ENCODE measurements around the gene RNF217.
"Not testable (repeated sequence)": the region's sequence is repeated elsewhere in the genome, so short reads cannot be mapped to it uniquely, and the experiment has no call there.

Gene RNF217

DNA sequence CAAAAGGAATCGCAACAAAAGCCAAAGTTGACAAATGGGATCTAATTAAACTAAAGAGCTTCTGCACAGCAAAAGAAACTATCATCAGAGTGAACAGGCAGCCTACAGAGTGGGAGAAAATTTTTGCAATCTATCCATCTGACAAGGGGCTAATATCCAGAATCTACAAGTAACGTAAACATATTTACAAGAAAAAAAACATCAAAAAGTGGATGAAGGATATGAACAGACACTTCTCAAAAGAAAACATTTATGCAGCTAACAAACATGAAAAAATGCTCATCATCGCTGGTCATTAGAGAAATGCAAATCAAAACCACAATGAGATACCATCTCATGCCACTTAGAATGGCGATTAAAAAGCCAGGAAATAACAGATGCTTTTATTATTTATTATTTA lies 74.2 kb downstream of the RNF217 start:
- DNase-seq; H3K4me1 Mint-ChIP-seq; H3K9me3 Mint-ChIP-seq; H3K36me3 Mint-ChIP-seq (ENCODE audit: low read depth); H3K27ac Mint-ChIP-seq; H3K4me3 Mint-ChIP-seq; ATAC-seq; H3K27me3 Mint-ChIP-seq: not testable (repeated sequence)

DNA sequence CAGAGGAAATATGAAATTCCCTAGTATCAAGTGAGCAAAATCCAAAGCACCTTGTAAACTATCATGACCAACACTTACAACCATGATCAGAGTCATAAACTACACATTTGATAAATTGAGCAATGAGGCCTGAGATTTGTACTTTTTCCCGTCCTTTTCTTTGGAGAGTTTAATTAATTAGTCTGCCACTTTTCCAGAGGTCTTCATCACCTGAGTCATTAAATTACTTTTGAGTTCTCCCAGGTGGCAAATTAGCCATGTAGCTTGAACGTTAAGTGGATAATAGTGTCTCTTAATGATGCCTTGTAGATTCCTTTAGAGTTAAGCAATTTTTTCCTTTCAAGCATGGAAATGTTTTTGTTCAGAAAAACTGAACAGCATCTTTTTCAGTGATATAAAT lies 75.6 kb downstream of the RNF217 start:
- Mint-ChIP-seq H3K9me3 (peaks cover 6% of the 10 kb centered on the region), H3K4me1 (no peaks in the 10 kb centered on the region), H3K36me3 (ENCODE audit: low read depth) (no peaks in the 10 kb centered on the region), H3K27ac (no peak overlapping the region), H3K4me3 (no peak overlapping the region), H3K27me3 (no peaks in the 10 kb centered on the region)
- DNase-seq (no peak), ATAC-seq (no peak)

- H3K27ac Mint-ChIP-seq: no peak overlapping the region
- no peak overlapping the region for H3K4me3 Mint-ChIP-seq
- no peaks in the 10 kb centered on the region for H3K4me1 Mint-ChIP-seq
- peaks cover 6% of the 10 kb centered on the region for H3K9me3 Mint-ChIP-seq
- no peaks in the 10 kb centered on the region for H3K36me3 Mint-ChIP-seq (ENCODE audit: low read depth)
- DNase-seq (no peak), ATAC-seq (no peak)
- no peaks in the 10 kb centered on the region for H3K27me3 Mint-ChIP-seq
These were observed 76.7 kb downstream of the RNF217 start for GRCh38 chr6:125038925-125039324.

DNA sequence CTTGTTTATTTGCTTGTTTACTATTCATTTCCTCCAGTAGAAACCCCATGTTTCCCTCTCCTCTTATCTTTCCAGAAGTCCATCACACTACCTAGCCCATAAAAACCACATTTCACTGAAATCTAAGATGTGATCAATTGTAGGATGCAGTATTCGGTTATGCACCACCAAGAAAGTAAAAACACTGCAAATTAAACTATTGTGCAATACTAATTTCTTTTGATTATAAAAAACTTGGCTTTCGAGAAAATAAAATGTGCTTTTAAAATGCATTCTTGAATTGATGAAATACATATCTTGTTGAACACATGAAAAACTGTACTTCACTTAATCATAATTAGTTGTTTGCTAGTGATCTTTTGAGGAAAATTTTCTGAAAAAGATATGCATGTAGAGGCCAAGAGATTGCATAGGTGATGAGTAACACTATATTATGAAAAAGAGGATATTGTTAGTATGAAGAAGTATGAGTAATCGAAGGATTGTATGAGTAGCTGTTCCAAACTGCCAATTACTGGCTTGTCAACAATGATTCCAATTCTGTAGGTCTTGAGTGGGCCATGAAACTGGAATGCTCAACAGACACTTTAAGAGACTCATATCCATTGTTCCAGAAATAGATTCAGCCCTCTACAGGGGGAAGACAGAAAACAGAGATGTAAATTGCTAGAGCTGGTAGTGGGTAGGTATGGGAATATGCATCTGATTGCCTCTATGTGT lies 79.7 kb downstream of the RNF217 start:
- Mint-ChIP-seq H3K4me3 (no peak overlapping the region), H3K27ac (no peak overlapping the region), H3K4me1 (no peaks in the 10 kb centered on the region), H3K9me3 (peaks cover 6% of the 10 kb centered on the region), H3K36me3 (ENCODE audit: low read depth) (no peaks in the 10 kb centered on the region), H3K27me3 (no peaks in the 10 kb centered on the region)
- ATAC-seq: no peak
- DNase-seq: no peak

DNA sequence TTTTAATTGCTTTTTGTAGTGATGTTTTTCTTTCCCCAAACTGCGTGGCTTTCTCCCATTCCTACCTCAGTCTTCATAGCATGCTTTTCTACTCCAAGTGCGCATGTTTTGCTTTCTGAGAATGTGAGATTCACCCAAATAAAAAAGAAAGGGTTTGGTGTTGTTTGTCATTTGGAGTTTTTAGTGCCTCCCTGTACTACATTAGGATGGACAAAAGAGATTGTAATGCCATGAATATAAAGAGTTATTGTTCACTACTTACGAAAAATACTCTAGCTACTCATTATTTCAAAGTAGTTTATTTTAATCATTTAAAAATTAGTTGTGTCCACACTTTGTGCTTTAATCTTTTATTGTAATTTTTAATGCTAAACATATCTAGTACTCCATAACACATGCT lies 81.8 kb downstream of the RNF217 start:
- Mint-ChIP-seq H3K36me3 (ENCODE audit: low read depth) (no peaks in the 10 kb centered on the region), H3K27me3 (no peaks in the 10 kb centered on the region), H3K9me3 (no peaks in the 10 kb centered on the region), H3K27ac (no peak overlapping the region), H3K4me1 (no peaks in the 10 kb centered on the region), H3K4me3 (no peak overlapping the region)
- DNase-seq (no peak), ATAC-seq (no peak)

DNA sequence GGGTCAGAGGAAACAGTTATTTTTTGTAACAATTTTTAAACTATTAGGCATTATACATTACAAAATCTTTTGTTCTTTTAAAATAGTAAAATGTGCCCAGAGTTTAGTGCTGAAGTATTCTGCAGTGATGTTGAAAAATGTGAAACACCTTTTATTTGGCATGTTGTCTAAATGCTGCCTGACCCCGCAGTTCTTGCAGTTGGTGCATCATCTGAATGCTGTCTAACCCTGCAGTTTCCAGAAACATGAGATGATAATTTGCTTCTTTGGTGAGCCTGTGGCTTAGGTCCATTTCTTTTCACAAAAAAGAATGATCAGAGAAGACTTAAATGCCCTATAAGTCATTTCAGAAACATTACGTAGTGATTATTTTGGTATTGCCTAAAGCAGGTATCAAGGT lies 82.4 kb downstream of the RNF217 start:
- H3K9me3 Mint-ChIP-seq: no peaks in the 10 kb centered on the region

DNA sequence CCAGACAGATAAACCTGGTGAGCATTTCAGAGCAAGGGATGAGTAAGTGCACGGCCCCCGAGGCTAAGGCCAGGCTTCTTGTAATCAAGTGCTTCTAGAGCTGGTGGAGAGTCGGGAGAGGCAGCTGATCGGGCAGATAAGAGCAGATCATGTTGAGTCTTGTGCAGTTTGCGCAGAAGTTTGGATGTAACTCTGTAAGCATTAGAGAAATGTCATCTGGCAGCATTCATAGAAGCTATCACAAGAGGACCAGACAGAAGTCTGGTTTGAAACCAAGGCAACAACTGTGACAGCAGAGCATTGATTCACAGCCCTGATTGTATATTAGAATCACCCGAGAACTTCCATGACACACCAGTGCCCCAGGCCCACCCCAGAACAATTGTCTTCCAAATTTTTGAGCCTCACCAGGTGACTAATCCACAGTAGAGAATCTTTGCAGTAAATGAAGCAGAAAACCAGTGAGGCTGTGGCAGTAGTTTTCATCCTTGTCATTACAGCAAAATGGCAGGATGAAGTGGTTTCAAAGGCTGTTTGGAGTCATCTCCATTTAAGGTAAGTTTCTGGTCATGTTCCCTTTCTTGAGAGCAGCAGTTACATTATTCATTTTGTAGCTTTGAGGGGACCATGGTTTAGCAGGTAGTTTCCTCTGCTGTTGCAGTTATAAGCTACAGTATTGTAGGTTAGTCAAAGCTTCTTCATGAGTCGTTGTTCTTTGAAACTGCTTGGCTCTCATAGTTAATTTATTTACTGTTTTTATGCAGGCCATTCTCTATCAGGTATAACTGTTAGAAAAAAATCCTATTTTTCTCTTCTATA lies 84.1 kb downstream of the RNF217 start:
- ATAC-seq (no peak), DNase-seq (no peak)
- no peak overlapping the region for H3K4me3 Mint-ChIP-seq
- no peak overlapping the region for H3K27ac Mint-ChIP-seq
- no peaks in the 10 kb centered on the region for H3K9me3 Mint-ChIP-seq
- H3K36me3 Mint-ChIP-seq (ENCODE audit: low read depth): no peaks in the 10 kb centered on the region
- H3K27me3 Mint-ChIP-seq: no peaks in the 10 kb centered on the region
- no peaks in the 10 kb centered on the region for H3K4me1 Mint-ChIP-seq

More for the DNA sequence above, 82.4 kb downstream of the RNF217 start:
- no peak overlapping the region for H3K27ac Mint-ChIP-seq
- H3K36me3 Mint-ChIP-seq (ENCODE audit: low read depth): no peaks in the 10 kb centered on the region
- H3K4me3 Mint-ChIP-seq: no peak overlapping the region
- H3K4me1 Mint-ChIP-seq: no peaks in the 10 kb centered on the region
- DNase-seq (no peak), ATAC-seq (no peak)
- no peaks in the 10 kb centered on the region for H3K27me3 Mint-ChIP-seq

GRCh38 chr6:125048274-125048673 lies 86.0 kb downstream of the RNF217 start:
- no peak for DNase-seq
- Mint-ChIP-seq H3K9me3 (no peaks in the 10 kb centered on the region), H3K4me3 (no peak overlapping the region), H3K27me3 (no peaks in the 10 kb centered on the region), H3K36me3 (ENCODE audit: low read depth) (no peaks in the 10 kb centered on the region), H3K4me1 (no peaks in the 10 kb centered on the region), H3K27ac (no peak overlapping the region)
- ATAC-seq: no peak

- H3K36me3 Mint-ChIP-seq (ENCODE audit: low read depth): no peaks in the 10 kb centered on the region
- DNase-seq (no peak), ATAC-seq (no peak)
- no peaks in the 10 kb centered on the region for H3K4me1 Mint-ChIP-seq
- no peak overlapping the region for H3K27ac Mint-ChIP-seq
- H3K27me3 Mint-ChIP-seq: no peaks in the 10 kb centered on the region
- H3K9me3 Mint-ChIP-seq: no peaks in the 10 kb centered on the region
- H3K4me3 Mint-ChIP-seq: no peak overlapping the region
These were observed 88.6 kb downstream of the RNF217 start for GRCh38 chr6:125050663-125051318.

DNA sequence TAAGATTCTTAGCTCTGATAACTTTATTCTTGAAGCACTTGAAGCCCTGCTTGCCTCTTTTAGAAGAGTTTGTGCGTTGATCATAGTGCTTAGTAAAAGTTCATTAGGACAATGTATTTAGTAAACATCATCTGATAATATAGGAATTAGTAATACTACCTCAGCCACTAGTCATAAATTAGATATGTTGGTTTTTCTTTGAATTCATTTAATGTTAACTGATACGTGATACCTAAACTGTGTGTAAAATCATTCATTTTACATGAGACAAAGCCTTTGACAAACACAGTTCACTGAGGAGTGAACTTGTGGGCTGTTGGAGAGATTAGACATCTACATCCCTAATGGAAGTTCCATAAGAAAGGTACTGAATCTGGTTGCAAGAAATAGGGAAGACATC lies 91.6 kb downstream of the RNF217 start:
- DNase-seq (no peak), ATAC-seq (no peak)
- Mint-ChIP-seq H3K27me3 (no peaks in the 10 kb centered on the region), H3K4me1 (no peaks in the 10 kb centered on the region), H3K36me3 (ENCODE audit: low read depth) (no peaks in the 10 kb centered on the region), H3K4me3 (no peak overlapping the region), H3K27ac (no peak overlapping the region), H3K9me3 (no peaks in the 10 kb centered on the region)

DNA sequence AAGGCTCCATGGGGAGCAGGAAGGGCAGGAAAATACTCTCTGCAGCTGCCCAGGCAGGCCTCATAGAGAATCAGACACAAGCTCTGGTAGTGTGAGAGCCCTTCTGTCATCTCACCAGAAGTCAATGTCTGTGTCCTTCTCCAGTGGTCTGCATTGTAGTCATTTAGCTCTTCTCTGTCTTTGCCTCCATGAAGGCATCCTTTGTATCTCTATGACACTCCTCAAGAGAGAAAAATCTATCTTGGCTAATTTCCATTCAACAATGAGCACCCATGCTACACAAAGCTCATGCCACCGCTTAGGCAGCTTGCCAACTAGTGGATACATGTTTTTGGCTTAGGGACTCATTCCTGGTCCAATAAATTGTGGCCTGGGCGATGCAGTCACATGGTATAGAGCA lies 92.1 kb downstream of the RNF217 start:
- DNase-seq (no peak), ATAC-seq (no peak)
- Mint-ChIP-seq H3K27ac (no peak overlapping the region), H3K4me1 (no peaks in the 10 kb centered on the region), H3K27me3 (no peaks in the 10 kb centered on the region), H3K36me3 (ENCODE audit: low read depth) (no peaks in the 10 kb centered on the region), H3K4me3 (no peak overlapping the region), H3K9me3 (no peaks in the 10 kb centered on the region)

DNA sequence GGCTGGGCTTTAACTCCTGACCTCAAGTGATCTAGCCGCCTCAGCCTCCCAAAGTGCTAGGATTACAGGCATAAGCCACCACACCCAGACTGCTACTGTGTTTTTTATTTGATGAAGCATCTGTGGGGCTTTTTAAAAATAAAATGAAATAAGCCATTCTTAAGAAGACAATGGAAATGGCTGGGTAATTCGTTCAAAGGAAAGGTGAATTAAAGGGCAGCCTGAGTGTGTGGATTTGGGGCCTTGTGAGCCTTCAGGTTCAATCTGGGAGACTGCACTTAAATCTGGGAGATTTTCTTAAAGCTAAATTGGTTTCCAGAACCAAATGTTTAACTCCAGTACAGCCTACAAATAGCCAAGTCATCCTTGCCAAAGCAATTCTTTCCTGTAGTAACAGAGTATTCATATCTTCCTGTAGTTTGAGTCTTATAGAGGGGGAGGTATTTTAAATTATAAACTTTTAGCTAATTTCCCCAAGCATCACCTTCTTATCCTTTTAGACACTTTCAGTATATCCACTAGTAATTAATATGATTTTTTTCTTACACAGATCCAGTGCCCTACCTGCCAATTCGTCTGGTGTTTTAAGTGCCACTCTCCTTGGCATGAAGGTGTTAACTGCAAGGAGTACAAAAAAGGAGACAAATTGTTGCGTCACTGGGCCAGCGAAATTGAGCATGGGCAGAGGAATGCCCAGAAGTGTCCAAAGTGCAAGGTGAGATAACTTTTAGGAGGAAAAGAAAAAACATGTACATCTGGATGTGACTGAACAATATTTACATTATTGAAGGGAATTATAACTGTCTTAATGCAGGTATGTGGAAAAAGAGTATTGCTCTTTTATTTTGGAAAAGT lies 95.4 kb downstream of the RNF217 start:
- Mint-ChIP-seq H3K9me3 (no peaks in the 10 kb centered on the region), H3K27me3 (no peaks in the 10 kb centered on the region), H3K36me3 (ENCODE audit: low read depth) (no peaks in the 10 kb centered on the region), H3K4me1 (no peaks in the 10 kb centered on the region), H3K4me3 (no peak overlapping the region), H3K27ac (no peak overlapping the region)
- ATAC-seq: no peak
- DNase-seq: no peak

- Mint-ChIP-seq H3K36me3 (ENCODE audit: low read depth) (no peaks in the 10 kb centered on the region), H3K4me3 (no peak overlapping the region), H3K27ac (no peak overlapping the region), H3K4me1 (no peaks in the 10 kb centered on the region), H3K27me3 (no peaks in the 10 kb centered on the region), H3K9me3 (no peaks in the 10 kb centered on the region)
- no peak for DNase-seq
- no peak for ATAC-seq
These were observed 96.3 kb downstream of the RNF217 start for GRCh38 chr6:125058546-125058945.

DNA sequence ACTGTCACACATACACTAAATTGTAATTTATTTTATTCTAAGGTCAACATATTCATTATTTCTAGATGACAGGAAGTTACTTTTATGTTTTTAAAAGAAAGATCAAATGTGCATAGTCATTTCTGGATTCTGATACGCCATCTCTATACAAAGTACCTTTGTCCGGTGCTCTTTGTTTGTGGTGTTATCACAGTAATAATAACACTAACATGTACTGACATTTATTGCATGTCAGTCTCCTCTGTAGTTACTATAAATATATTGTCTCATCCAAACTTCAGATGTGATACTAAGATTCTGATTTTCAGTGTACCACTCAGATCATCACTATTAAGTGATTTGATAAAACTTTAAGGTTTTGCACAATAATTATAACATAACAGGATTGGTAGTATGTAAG lies 101.1 kb downstream of the RNF217 start:
- no peak for ATAC-seq
- H3K4me3 Mint-ChIP-seq: no peak overlapping the region
- no peak overlapping the region for H3K27ac Mint-ChIP-seq
- H3K36me3 Mint-ChIP-seq (ENCODE audit: low read depth): no peaks in the 10 kb centered on the region
- H3K9me3 Mint-ChIP-seq: no peaks in the 10 kb centered on the region
- no peaks in the 10 kb centered on the region for H3K27me3 Mint-ChIP-seq
- no peak for DNase-seq
- H3K4me1 Mint-ChIP-seq: no peaks in the 10 kb centered on the region

All from activated naive CD8-positive, alpha-beta T cell treated with anti-CD3 and anti-CD28 coated beads, Interleukin-2, amount 50 U/mL, for 24 hours (primary cell).